Measurements from ENCODE around the gene RB1.

DNA sequence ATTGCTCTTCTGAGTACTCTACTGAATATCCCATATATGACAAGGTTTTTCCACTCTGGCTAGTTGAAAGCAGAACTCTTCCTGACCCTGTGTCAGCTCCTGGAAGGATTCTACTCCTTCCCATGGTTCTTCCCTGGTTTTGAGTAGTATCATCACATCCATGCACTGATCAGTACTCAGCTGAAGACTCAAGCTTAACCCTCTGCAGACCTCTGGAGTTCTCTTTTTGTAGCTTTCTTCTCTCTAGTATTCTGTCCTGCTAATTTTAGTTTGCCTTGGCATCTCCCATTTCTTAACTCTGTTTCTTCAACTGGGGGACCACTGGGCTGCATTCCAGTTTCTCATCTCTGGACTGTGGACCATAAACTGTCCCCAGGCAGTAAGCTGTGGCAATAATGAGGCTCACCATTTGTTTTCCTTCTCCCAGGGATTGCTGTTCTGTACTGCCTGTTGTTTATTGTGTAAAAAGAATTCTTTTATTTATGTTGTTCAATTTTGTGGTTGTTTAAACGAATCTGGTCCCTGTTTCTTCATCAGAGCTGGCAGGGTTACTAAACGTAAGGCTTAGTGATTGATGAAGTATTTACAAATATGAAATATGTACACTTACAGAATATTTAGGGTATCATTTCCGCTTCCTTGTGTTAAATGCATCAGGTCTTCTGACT is 89.6 kb downstream of the RB1 start:
- TF ChIP-seq CTCF (IDR thresholded peaks at IDR 0.05) (no peak), MAX (IDR thresholded peaks at IDR 0.05) (no peak), CBX2 (IDR thresholded peaks at IDR 0.05; ENCODE audit: borderline replicate concordance, low read depth) (no peak), SMC3 (IDR thresholded peaks at IDR 0.05) (no peak), EP300 (IDR thresholded peaks at IDR 0.05) (no peak), REST (IDR thresholded peaks at IDR 0.05) (no peak), TP53 (CRISPR knock-in tag; IDR thresholded peaks at IDR 0.05) (no peak), POLR2A (IDR thresholded peaks at IDR 0.05; ENCODE audit: low read length) (no peak)

Measured in A549 (cell line).